Loucy (cell line): ENCODE results near the gene CLMP.

ENCODE experiments used
- CTCF ChIP-seq: fragments of 200-600 bp; sonication (generic); conservative IDR thresholded peaks from 2 replicates; pipeline ENCODE4 v1.5.1; 2014; ENCODE audit warnings: mild to moderate bottlenecking, antibody characterized with exemption, low read length
- EZH2phosphoT487 ChIP-seq: fragments of 200-600 bp; IDR thresholded peaks from 2 replicates; pipeline ENCODE4 v1.6.1; 2018; ENCODE audit warnings: antibody characterized with exemption, mild to moderate bottlenecking, moderate library complexity, borderline replicate concordance

GRCh38 chr11:123180574-123180973, 14.5 kb downstream of the CLMP start:
- TF ChIP-seq CTCF (no peak), EZH2phosphoT487 (no peak)
